MCF 10A (cell line): Measurements from ENCODE around the gene DNAJC27. TPM values are rescaled to one million over a fixed set of nuclear protein-coding genes. Genes with fewer than 3 reads are reported as not detected.

ENCODE experiments used
- BruUV-seq: library from RNA; stranded (reverse); fragments of 400-500 nt; replicated peaks from 2 replicates; lab custom pipeline; 2021; lab: Mats Ljungman, UMichigan
- CTCF ChIA-PET: fragments of 300-600 bp; sonication (Branson Sonifier 250); formaldehyde crosslinking; extraction: SDS; loops from one replicate; lab custom pipeline; 2021; ENCODE audit warnings: antibody characterized with exemption, inconsistent platforms; lab: Yijun Ruan, JAX
- POLR2A ChIA-PET: fragments of 300-600, 350-650 bp; sonication (Branson Sonifier 250); formaldehyde crosslinking; extraction: SDS; loops from one replicate; lab custom pipeline; 2020; ENCODE audit warnings: antibody characterized with exemption, inconsistent platforms; lab: Yijun Ruan, JAX
- DNase-seq: peaks from one replicate; pipeline ENCODE4 v3.0.0-alpha.2; 2018; ENCODE audit not compliant: unreplicated experiment
- H3K27ac Mint-ChIP-seq: one replicate; pipeline ENCODE4 v1.8.0; 2022; ENCODE audit warnings: mild to moderate bottlenecking, low read depth, mixed read lengths; ENCODE audit not compliant: unreplicated experiment
- H3K27me3 Mint-ChIP-seq: one replicate; pipeline ENCODE4 v1.8.0; 2022; ENCODE audit warnings: mixed read lengths; ENCODE audit not compliant: insufficient read depth, unreplicated experiment
- H3K36me3 Mint-ChIP-seq: one replicate; pipeline ENCODE4 v1.8.0; 2022; ENCODE audit warnings: mild to moderate bottlenecking, moderate library complexity, mixed read lengths; ENCODE audit not compliant: insufficient read depth, unreplicated experiment
- H3K4me1 Mint-ChIP-seq: one replicate; pipeline ENCODE4 v1.8.0; 2022; ENCODE audit warnings: mixed read lengths; ENCODE audit not compliant: insufficient read depth, unreplicated experiment
- H3K4me3 Mint-ChIP-seq: one replicate; pipeline ENCODE4 v1.8.0; 2022; ENCODE audit warnings: mild to moderate bottlenecking, moderate library complexity, mixed read lengths; ENCODE audit not compliant: unreplicated experiment
- H3K9me3 Mint-ChIP-seq: one replicate; pipeline ENCODE4 v1.8.0; 2022; ENCODE audit warnings: mixed read lengths; ENCODE audit not compliant: unreplicated experiment
- intact Hi-C: fragments of 100-400 bp; cut with micrococcal nuclease; formaldehyde crosslinking; loops from 2 replicates; pipeline ENCODE4 v1.14.1; 2022
- total RNA-seq: library from RNA; stranded (reverse); gene quantifications from 2 replicates; pipeline ENCODE4 v1.2.3, GENCODE V29; 2022
- TF ChIP-seq, protein P1 (sequence below): fragments of 200-600 bp; IDR thresholded peaks from one replicate; pipeline ENCODE4 v1.8.0; 2022; ENCODE audit warnings: antibody characterized with exemption, mild to moderate bottlenecking; ENCODE audit not compliant: unreplicated experiment

DNAJC27 gene
- total RNA-seq, 1 experiment from 2014 or later: 7.1 TPM

DNA sequence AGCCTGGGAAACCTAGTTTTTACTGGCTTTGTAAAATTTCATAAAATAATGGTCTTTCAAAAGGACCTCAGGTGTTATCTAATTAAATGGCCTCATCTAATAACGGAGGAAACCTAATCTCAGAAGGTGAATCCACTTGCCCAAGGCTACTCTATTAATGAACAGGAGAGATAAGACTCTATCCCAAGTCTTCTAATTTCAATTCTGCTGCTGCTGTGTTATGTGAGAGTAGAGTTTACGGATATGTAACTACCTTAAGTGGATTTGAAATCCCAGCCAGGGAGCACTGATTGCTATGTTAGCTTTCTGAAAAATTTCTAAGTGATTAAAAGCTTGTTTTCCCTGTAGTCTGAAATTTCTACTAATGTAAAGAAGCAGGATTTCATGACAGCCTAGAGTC lies 34.5 kb downstream of the DNAJC27 start:
- TF ChIP-seq, protein P1, sequence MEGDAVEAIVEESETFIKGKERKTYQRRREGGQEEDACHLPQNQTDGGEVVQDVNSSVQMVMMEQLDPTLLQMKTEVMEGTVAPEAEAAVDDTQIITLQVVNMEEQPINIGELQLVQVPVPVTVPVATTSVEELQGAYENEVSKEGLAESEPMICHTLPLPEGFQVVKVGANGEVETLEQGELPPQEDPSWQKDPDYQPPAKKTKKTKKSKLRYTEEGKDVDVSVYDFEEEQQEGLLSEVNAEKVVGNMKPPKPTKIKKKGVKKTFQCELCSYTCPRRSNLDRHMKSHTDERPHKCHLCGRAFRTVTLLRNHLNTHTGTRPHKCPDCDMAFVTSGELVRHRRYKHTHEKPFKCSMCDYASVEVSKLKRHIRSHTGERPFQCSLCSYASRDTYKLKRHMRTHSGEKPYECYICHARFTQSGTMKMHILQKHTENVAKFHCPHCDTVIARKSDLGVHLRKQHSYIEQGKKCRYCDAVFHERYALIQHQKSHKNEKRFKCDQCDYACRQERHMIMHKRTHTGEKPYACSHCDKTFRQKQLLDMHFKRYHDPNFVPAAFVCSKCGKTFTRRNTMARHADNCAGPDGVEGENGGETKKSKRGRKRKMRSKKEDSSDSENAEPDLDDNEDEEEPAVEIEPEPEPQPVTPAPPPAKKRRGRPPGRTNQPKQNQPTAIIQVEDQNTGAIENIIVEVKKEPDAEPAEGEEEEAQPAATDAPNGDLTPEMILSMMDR: no peak
- H3K4me3 Mint-ChIP-seq: no peak overlapping the region
- intact Hi-C loops: no loop called here
- no peaks in the 10 kb centered on the region for H3K4me1 Mint-ChIP-seq
- H3K36me3 Mint-ChIP-seq: no peaks in the 10 kb centered on the region
- ChIA-PET CTCF (interaction anchor here (0.6 kb wide), 1 partner anchor 590 kb away, joined by 3 read pairs; no protein-coding TSS in a partner anchor), POLR2A (no interaction called here)
- DNase-seq: no peak
- no peaks in the 10 kb centered on the region for H3K27me3 Mint-ChIP-seq
- H3K9me3 Mint-ChIP-seq: no peaks in the 10 kb centered on the region
- no peak overlapping the region for H3K27ac Mint-ChIP-seq
- no TSS peak for BruUV-seq

DNA sequence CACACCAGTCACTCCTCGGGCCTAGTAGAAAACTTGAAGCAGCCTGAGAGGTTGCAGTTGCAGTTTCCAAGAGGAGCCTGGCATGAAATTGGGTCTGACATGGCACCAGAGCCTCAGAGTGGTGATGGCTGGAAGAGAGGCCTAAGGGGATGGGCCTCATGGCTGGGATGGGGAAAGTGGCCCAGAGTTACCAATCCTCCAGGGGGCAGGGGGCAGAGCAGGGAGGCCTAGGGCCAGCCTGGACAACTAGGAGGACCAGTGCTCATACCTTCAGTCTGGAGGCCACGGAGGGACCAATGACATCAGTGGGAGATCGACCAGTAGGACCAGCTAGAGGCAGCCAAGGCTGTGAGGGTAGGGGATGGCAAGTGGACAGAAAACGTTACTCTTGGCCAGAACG lies 36.6 kb downstream of the DNAJC27 start:
- H3K27me3 Mint-ChIP-seq: no peaks in the 10 kb centered on the region
- no peak for DNase-seq
- intact Hi-C loops: no loop called here
- no peak overlapping the region for H3K4me3 Mint-ChIP-seq
- no peaks in the 10 kb centered on the region for H3K9me3 Mint-ChIP-seq
- H3K27ac Mint-ChIP-seq: no peak overlapping the region
- CTCF ChIA-PET: no interaction called here
- H3K4me1 Mint-ChIP-seq: peaks cover 6% of the 10 kb centered on the region
- TF ChIP-seq, protein P1: no peak
- H3K36me3 Mint-ChIP-seq: no peaks in the 10 kb centered on the region
- POLR2A ChIA-PET: no interaction called here
- BruUV-seq: no TSS peak

GRCh38 chr2:24932715-24933114 lies 39.0 kb downstream of the DNAJC27 start:
- POLR2A ChIA-PET: no interaction called here
- Mint-ChIP-seq H3K27me3 (no peaks in the 10 kb centered on the region), H3K4me3 (no peak overlapping the region), H3K9me3 (no peaks in the 10 kb centered on the region), H3K36me3 (no peaks in the 10 kb centered on the region), H3K4me1 (peaks cover 10% of the 10 kb centered on the region), H3K27ac (no peak overlapping the region)
- CTCF ChIA-PET: no interaction called here
- intact Hi-C loops: no loop called here
- no peak for DNase-seq
- TF ChIP-seq, protein P1: no peak
- BruUV-seq: no TSS peak

GRCh38 chr2:24930768-24931167 lies 41.0 kb downstream of the DNAJC27 start:
- ChIA-PET CTCF (no interaction called here), POLR2A (interaction anchor here (0.7 kb wide), 1 partner anchor 26 kb away, joined by 3 read pairs; no protein-coding TSS in a partner anchor)
- Mint-ChIP-seq H3K27ac (no peak overlapping the region), H3K27me3 (no peaks in the 10 kb centered on the region), H3K4me3 (no peak overlapping the region), H3K36me3 (no peaks in the 10 kb centered on the region), H3K4me1 (peaks cover 10% of the 10 kb centered on the region), H3K9me3 (no peaks in the 10 kb centered on the region)
- peak; percentile 31 for DNase-seq
- TF ChIP-seq, protein P1: no peak
- no TSS peak for BruUV-seq
- intact Hi-C loops: no loop called here
